C4-2B (cell line): ENCODE results near the gene ATAT1.
"Not testable (repeated sequence)": the region's sequence is repeated elsewhere in the genome, so short reads cannot be mapped to it uniquely, and the experiment has no call there.

Experiments
- H3K27ac ChIP-seq: fragments of 450-650 bp; 2 replicates; pipeline ENCODE4 v1.5.1; 2017
- CTCF ChIP-seq: fragments of 450-650 bp; conservative IDR thresholded peaks from 2 replicates; pipeline ENCODE4 v1.5.1; 2017; ENCODE audit warnings: mild to moderate bottlenecking
- ZFX ChIP-seq: fragments of 450-650 bp; IDR thresholded peaks from 2 replicates; pipeline ENCODE4 v1.6.1; 2017

The ATAT1 gene

GRCh38 chr6:30597315-30598144 is 29.1 kb upstream of the ATAT1 start:
- not testable (repeated sequence) for H3K27ac ChIP-seq

DNA sequence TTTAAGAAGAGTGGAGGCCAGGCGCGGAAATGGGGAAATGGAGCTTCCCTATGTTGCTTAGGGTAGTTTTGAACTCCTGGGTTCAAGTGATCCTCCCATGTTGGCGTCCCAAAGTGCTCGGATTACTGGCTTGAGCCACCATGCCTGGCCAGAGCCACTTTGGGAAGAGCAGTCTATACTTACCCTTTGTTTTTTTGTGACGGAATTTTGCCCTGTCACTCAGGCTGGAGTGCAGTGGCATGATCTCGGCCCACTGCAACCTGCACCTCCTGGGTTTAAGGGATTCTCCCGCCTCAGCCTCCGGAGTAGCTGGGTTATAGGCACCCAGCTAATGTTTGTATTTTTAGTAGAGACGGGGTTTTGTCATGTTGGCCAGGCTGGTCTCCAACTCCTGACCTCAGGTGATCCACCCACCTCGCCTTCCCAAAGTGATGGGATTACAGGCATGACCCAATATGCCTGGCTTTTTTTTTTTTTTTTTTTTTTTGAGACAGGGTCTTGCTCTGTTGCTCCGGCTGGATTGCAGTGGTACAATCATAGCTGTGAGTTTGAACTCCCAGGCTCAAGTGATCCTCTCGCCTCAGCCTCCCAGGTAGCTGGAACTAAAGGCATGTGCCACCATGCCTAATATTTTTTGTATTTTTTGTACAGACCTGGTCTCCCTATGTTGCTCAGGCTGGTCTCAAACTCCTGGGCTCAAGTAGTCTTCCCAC is 27.6 kb upstream of the ATAT1 start:
- TF ChIP-seq CTCF (no peak), ZFX (no peak)
- H3K27ac ChIP-seq: no peak overlapping the region

More at GRCh38 chr6:30597315-30598144, 29.1 kb upstream of the ATAT1 start:
- TF ChIP-seq ZFX: peak; percentile 29; the same call in 1 of the 2 replicates
- TF ChIP-seq CTCF: peak; percentile 84

GRCh38 chr6:30599625-30600324 is 26.9 kb upstream of the ATAT1 start:
- H3K27ac ChIP-seq: no peak overlapping the region
- TF ChIP-seq ZFX (no peak), CTCF (no peak)

GRCh38 chr6:30600451-30600961 is 26.2 kb upstream of the ATAT1 start:
- no peak overlapping the region for H3K27ac ChIP-seq
- no peak for TF ChIP-seq CTCF
- no peak for TF ChIP-seq ZFX

DNA sequence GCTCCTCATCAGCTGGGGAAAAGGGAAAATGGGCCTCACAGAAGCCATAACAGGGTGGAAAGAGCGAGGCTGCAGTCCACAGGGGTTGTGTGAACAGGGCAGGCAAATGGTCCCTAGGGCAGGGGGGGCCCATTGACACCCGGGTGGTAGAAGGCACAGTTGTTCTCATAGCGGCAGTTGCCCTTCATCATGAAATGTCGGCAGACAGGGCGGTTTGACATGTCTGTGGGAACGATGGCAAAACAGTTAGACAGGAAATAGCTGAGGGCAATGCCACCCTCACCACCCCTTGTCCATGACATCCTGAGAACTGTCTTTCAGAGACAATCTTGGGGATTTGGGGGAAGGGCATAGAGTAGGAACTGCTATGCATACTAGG is 25.2 kb upstream of the ATAT1 start:
- no peak overlapping the region for H3K27ac ChIP-seq
- TF ChIP-seq ZFX: no peak
- TF ChIP-seq CTCF: no peak

- no peak overlapping the region for H3K27ac ChIP-seq
- TF ChIP-seq ZFX: no peak
- TF ChIP-seq CTCF: no peak
Observed at GRCh38 chr6:30601815-30602641, 24.6 kb upstream of the ATAT1 start.
